Measurements from ENCODE around the gene C1QA. TPM values are rescaled to one million over a fixed set of nuclear protein-coding genes. Genes with fewer than 3 reads are reported as not detected.

The C1QA gene
- total RNA-seq, 1 donor: not detected

GRCh38 chr1:22636927-22637326 is 499 bp downstream of the C1QA start:
- H3K4me3 ChIP-seq (ENCODE audit: low read depth, low read length): no peak overlapping the region
- no peak for DNase-seq (ENCODE audit: low read depth)
- TF ChIP-seq CTCF (IDR thresholded peaks at IDR 0.05; ENCODE audit: insufficient read depth, low read length): no peak

GRCh38 chr1:22637907-22638445 is 1.5 kb downstream of the C1QA start:
- DNase-seq (ENCODE audit: low read depth): no peak
- TF ChIP-seq CTCF (IDR thresholded peaks at IDR 0.05; ENCODE audit: insufficient read depth, low read length): no peak
- H3K4me3 ChIP-seq (ENCODE audit: low read depth, low read length): no peak overlapping the region

- TF ChIP-seq CTCF (IDR thresholded peaks at IDR 0.05; ENCODE audit: insufficient read depth, low read length): no peak
- DNase-seq (ENCODE audit: low read depth): no peak
Measured at GRCh38 chr1:22638476-22639234, 2.2 kb downstream of the C1QA start.

GRCh38 chr1:22639286-22639685 is 2.9 kb downstream of the C1QA start:
- peak; percentile 5 for DNase-seq (ENCODE audit: low read depth)
- no peak for TF ChIP-seq CTCF (IDR thresholded peaks at IDR 0.05; ENCODE audit: insufficient read depth, low read length)
- no peak overlapping the region for H3K4me3 ChIP-seq (ENCODE audit: low read depth, low read length)

More at GRCh38 chr1:22638476-22639234, 2.2 kb downstream of the C1QA start:
- H3K4me3 ChIP-seq (ENCODE audit: low read depth, low read length): no peak overlapping the region

- TF ChIP-seq CTCF (IDR thresholded peaks at IDR 0.05; ENCODE audit: insufficient read depth, low read length): no peak
- no peak overlapping the region for H3K4me3 ChIP-seq (ENCODE audit: low read depth, low read length)
- no peak for DNase-seq (ENCODE audit: low read depth)
Measured at GRCh38 chr1:22641247-22641646, 4.8 kb downstream of the C1QA start.

GRCh38 chr1:22641906-22642636 is 5.6 kb downstream of the C1QA start:
- peak; percentile 88 for TF ChIP-seq CTCF (IDR thresholded peaks at IDR 0.05; ENCODE audit: insufficient read depth, low read length)
- peak; percentile 48 for DNase-seq (ENCODE audit: low read depth)
- no peak overlapping the region for H3K4me3 ChIP-seq (ENCODE audit: low read depth, low read length)
